HUES64 (cell line): ENCODE data around the gene RARRES1.

Source experiments
- H3K27ac ChIP-seq: 2 replicates; pipeline ENCODE4 v1.7.0; 2013; ENCODE audit warnings: low read depth, low read length, inconsistent platforms
- H3K27me3 ChIP-seq: 2 replicates; pipeline ENCODE4 v1.6.1; 2013; ENCODE audit warnings: mild to moderate bottlenecking, low read length; ENCODE audit not compliant: insufficient read depth
- H3K36me3 ChIP-seq: 2 replicates; pipeline ENCODE4 v1.6.1; 2013; ENCODE audit warnings: mild to moderate bottlenecking, low read length; ENCODE audit not compliant: insufficient read depth
- H3K4me1 ChIP-seq: 2 replicates; pipeline ENCODE4 v1.6.1; 2013; ENCODE audit warnings: mild to moderate bottlenecking, low read length, moderate library complexity; ENCODE audit not compliant: insufficient read depth
- H3K4me3 ChIP-seq: 2 replicates; pipeline ENCODE4 v1.5.1; 2013; ENCODE audit warnings: mild to moderate bottlenecking, low read length, moderate library complexity
- H3K9ac ChIP-seq: 2 replicates; pipeline ENCODE4 v1.6.1; 2013; ENCODE audit warnings: mild to moderate bottlenecking, low read depth, low read length
- H3K9me3 ChIP-seq: 2 replicates; pipeline ENCODE4 v1.6.1; 2013; ENCODE audit warnings: low read depth, low read length; ENCODE audit not compliant: insufficient read depth
- WGBS: fragments of 150-250, 120-280 bp; methylation state at CpG from one replicate; pipeline ENCODE4 v1.1.7; 2013; ENCODE audit warnings: missing lambda C conversion rate; 5-methylcytosine and 5-hydroxymethylcytosine counted together

RARRES1 gene

GRCh38 chr3:158771982-158772381, 39.7 kb upstream of the RARRES1 start:
- H3K4me1 ChIP-seq: peaks cover 13% of the 10 kb centered on the region
- H3K27ac ChIP-seq: no peak overlapping the region
- no peaks in the 10 kb centered on the region for H3K27me3 ChIP-seq
- H3K36me3 ChIP-seq: no peaks in the 10 kb centered on the region
- WGBS: 93% methylated on average over 3 of the region's 3 CpGs
- H3K9me3 ChIP-seq: no peaks in the 10 kb centered on the region
- no peak overlapping the region for H3K4me3 ChIP-seq
- H3K9ac ChIP-seq: no peak overlapping the region

- Histone ChIP-seq H3K4me3 (no peak overlapping the region), H3K4me1 (peaks cover 13% of the 10 kb centered on the region), H3K9me3 (no peaks in the 10 kb centered on the region), H3K9ac (no peak overlapping the region), H3K27ac (no peak overlapping the region), H3K27me3 (no peaks in the 10 kb centered on the region), H3K36me3 (no peaks in the 10 kb centered on the region)
- WGBS: 94% methylated on average over 1 of the region's 1 CpG
These were observed 39.3 kb upstream of the RARRES1 start for GRCh38 chr3:158771577-158771976.

- WGBS: 91% methylated on average over 4 of the region's 4 CpGs
- Histone ChIP-seq H3K9me3 (no peaks in the 10 kb centered on the region), H3K27me3 (no peaks in the 10 kb centered on the region), H3K27ac (no peak overlapping the region), H3K4me3 (no peak overlapping the region), H3K9ac (no peak overlapping the region), H3K4me1 (peaks cover 13% of the 10 kb centered on the region), H3K36me3 (no peaks in the 10 kb centered on the region)
These were observed 38.6 kb upstream of the RARRES1 start for GRCh38 chr3:158770741-158771350.

- H3K4me3 ChIP-seq: no peak overlapping the region
- H3K27me3 ChIP-seq: no peaks in the 10 kb centered on the region
- H3K36me3 ChIP-seq: no peaks in the 10 kb centered on the region
- no peaks in the 10 kb centered on the region for H3K9me3 ChIP-seq
- H3K27ac ChIP-seq: no peak overlapping the region
- H3K9ac ChIP-seq: no peak overlapping the region
- H3K4me1 ChIP-seq: peaks cover 13% of the 10 kb centered on the region
- 91% methylated on average over 10 of the region's 10 CpGs for WGBS
These were observed 37.9 kb upstream of the RARRES1 start for GRCh38 chr3:158769952-158770740.

GRCh38 chr3:158769549-158769948, 37.3 kb upstream of the RARRES1 start:
- no peak overlapping the region for H3K9ac ChIP-seq
- 91% methylated on average over 4 of the region's 4 CpGs for WGBS
- H3K27ac ChIP-seq: no peak overlapping the region
- H3K4me1 ChIP-seq: peaks cover 13% of the 10 kb centered on the region
- H3K9me3 ChIP-seq: no peaks in the 10 kb centered on the region
- H3K4me3 ChIP-seq: no peak overlapping the region
- H3K27me3 ChIP-seq: no peaks in the 10 kb centered on the region
- no peaks in the 10 kb centered on the region for H3K36me3 ChIP-seq

- no peak overlapping the region for H3K4me3 ChIP-seq
- H3K27ac ChIP-seq: no peak overlapping the region
- peaks cover 13% of the 10 kb centered on the region for H3K4me1 ChIP-seq
- no peaks in the 10 kb centered on the region for H3K36me3 ChIP-seq
- no peak overlapping the region for H3K9ac ChIP-seq
- 91% methylated on average over 7 of the region's 8 CpGs for WGBS
- no peaks in the 10 kb centered on the region for H3K9me3 ChIP-seq
- no peaks in the 10 kb centered on the region for H3K27me3 ChIP-seq
These were observed 36.8 kb upstream of the RARRES1 start for GRCh38 chr3:158768881-158769543.

- no peak overlapping the region for H3K9ac ChIP-seq
These were observed 36.1 kb upstream of the RARRES1 start for GRCh38 chr3:158768361-158768787.

GRCh38 chr3:158766364-158766763, 34.1 kb upstream of the RARRES1 start:
- Histone ChIP-seq H3K36me3 (no peaks in the 10 kb centered on the region), H3K27me3 (no peaks in the 10 kb centered on the region), H3K9ac (no peak overlapping the region), H3K4me1 (peaks cover 13% of the 10 kb centered on the region), H3K4me3 (no peak overlapping the region), H3K9me3 (no peaks in the 10 kb centered on the region), H3K27ac (no peak overlapping the region)
- WGBS: 92% methylated on average over 1 of the region's 1 CpG

More at GRCh38 chr3:158768361-158768787, 36.1 kb upstream of the RARRES1 start:
- H3K9me3 ChIP-seq: no peaks in the 10 kb centered on the region
- H3K4me1 ChIP-seq: peaks cover 13% of the 10 kb centered on the region
- H3K27me3 ChIP-seq: no peaks in the 10 kb centered on the region
- H3K27ac ChIP-seq: no peak overlapping the region
- H3K4me3 ChIP-seq: no peak overlapping the region
- whole genome bisulfite sequencing: 18% methylated on average over 7 of the region's 7 CpGs
- H3K36me3 ChIP-seq: no peaks in the 10 kb centered on the region

- no peak overlapping the region for H3K9ac ChIP-seq
- 94% methylated on average over 3 of the region's 3 CpGs for WGBS
- H3K9me3 ChIP-seq: no peaks in the 10 kb centered on the region
- H3K27ac ChIP-seq: no peak overlapping the region
- peaks cover 13% of the 10 kb centered on the region for H3K4me1 ChIP-seq
- no peak overlapping the region for H3K4me3 ChIP-seq
- no peaks in the 10 kb centered on the region for H3K27me3 ChIP-seq
- no peaks in the 10 kb centered on the region for H3K36me3 ChIP-seq
These were observed 33.4 kb upstream of the RARRES1 start for GRCh38 chr3:158765518-158766205.

- WGBS: 97% methylated on average over 2 of the region's 2 CpGs
- Histone ChIP-seq H3K27ac (no peak overlapping the region), H3K9ac (no peak overlapping the region), H3K4me1 (peaks cover 6% of the 10 kb centered on the region), H3K9me3 (no peaks in the 10 kb centered on the region), H3K27me3 (no peaks in the 10 kb centered on the region), H3K36me3 (no peaks in the 10 kb centered on the region), H3K4me3 (no peak overlapping the region)
These were observed 31.2 kb upstream of the RARRES1 start for GRCh38 chr3:158763421-158763820.

GRCh38 chr3:158762701-158763100, 30.4 kb upstream of the RARRES1 start:
- Histone ChIP-seq H3K27ac (no peak overlapping the region), H3K4me3 (no peak overlapping the region), H3K36me3 (no peaks in the 10 kb centered on the region), H3K4me1 (no peaks in the 10 kb centered on the region), H3K9me3 (no peaks in the 10 kb centered on the region), H3K9ac (no peak overlapping the region), H3K27me3 (no peaks in the 10 kb centered on the region)
- WGBS: 91% methylated on average over 4 of the region's 4 CpGs
